ENCODE measurements around the gene TBC1D22A.

Gene TBC1D22A

GRCh38 chr22:47213571-47214230 is 451.3 kb downstream of the TBC1D22A start:
- peak in 3 of 4 experiments; percentile 12 to 32 (median 16) for DNase-seq

DNA sequence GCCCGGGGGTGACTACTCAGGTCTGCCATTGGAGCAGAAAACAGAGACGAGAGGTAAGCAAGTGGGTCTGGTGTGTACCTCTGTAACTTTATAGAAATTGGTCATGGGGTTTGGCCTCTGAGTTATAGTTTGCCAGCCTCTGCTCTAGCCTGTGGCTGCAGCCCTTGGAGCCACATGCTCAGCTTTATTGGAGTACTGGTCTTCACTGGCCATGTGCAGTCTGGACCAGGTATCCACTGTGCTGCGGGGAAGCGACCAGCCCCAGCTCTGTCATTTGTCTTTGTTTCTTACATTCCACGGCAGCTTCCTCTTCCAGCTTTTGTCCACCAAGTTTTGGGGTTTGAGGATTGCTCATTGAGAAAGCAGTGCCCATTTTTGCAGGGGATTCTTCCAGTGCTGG is 453.4 kb downstream of the TBC1D22A start:
- DNase-seq = no peak

DNA sequence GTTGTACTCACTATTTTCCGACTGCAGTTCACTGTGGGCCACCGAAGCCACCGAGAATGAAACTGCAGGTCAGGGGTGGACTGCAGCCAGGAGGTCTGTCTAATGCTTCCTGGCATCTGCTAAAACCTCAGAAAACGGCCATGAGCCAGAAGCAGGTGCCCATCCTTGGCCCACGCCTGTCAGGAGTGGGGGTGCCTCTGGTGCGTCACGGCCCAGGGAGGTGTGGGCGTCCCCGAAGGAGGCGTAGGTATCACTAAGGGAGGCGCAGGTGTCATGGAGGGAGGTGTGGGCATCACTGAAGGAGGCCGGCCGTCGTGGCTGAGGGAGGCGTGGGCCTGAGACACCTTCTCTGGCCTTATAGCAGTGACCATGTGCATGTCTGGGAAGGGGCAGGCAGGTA is 456.2 kb downstream of the TBC1D22A start:
- no peak for DNase-seq

- DNase-seq = no peak
These were observed 457.3 kb downstream of the TBC1D22A start for GRCh38 chr22:47219789-47220188.

GRCh38 chr22:47220752-47221151 is 458.3 kb downstream of the TBC1D22A start:
- DNase-seq = no peak

- no peak for DNase-seq
These were observed 459.6 kb downstream of the TBC1D22A start for GRCh38 chr22:47221840-47222615.
